Measurements from ENCODE around the gene CLC.
A peak's percentile ranks its signal among the peaks of the same experiment; 100 is the strongest.
"Not testable (repeated sequence)": the region's sequence is repeated elsewhere in the genome, so short reads cannot be mapped to it uniquely, and the experiment has no call there.

Gene CLC

GRCh38 chr19:39737891-39738290 lies at the start of gene CLC:
Gene CLC, minus strand, starts transcription at chr19:39738029. Its CDS starts 77 bp downstream, at chr19:39737952.
- DNase-seq (ENCODE audit: low read depth in 1 of 2, low spot score in 1 of 2) = no peak

- no peak for DNase-seq (ENCODE audit: low read depth in 1 of 2, low spot score in 1 of 2)
Observed at GRCh38 chr19:39780894-39781293, 43.1 kb upstream of the CLC start.

GRCh38 chr19:39778763-39779162 lies 40.9 kb upstream of the CLC start, which contains the start of gene LEUTX:
Gene LEUTX, plus strand, starts transcription at chr19:39778854. Its CDS starts 67 bp downstream, at chr19:39778921.
- DNase-seq (ENCODE audit: low read depth in 1 of 2, low spot score in 1 of 2) = no peak

- no peak for DNase-seq (ENCODE audit: low read depth in 1 of 2, low spot score in 1 of 2)
Observed at GRCh38 chr19:39768786-39769185, 31.0 kb upstream of the CLC start.

GRCh38 chr19:39768334-39768733 lies 30.5 kb upstream of the CLC start:
- no peak for DNase-seq (ENCODE audit: low read depth in 1 of 2, low spot score in 1 of 2)

GRCh38 chr19:39765091-39766076 lies 27.6 kb upstream of the CLC start:
- DNase-seq (ENCODE audit: low read depth in 1 of 2, low spot score in 1 of 2) = peak in 1 of 2 donors; percentile 9

- DNase-seq (ENCODE audit: low read depth in 1 of 2, low spot score in 1 of 2) = not testable (repeated sequence)
Observed at GRCh38 chr19:39761851-39762250, 24.0 kb upstream of the CLC start.

- no peak for DNase-seq (ENCODE audit: low read depth in 1 of 2, low spot score in 1 of 2)
Observed at GRCh38 chr19:39759457-39760184, 21.8 kb upstream of the CLC start.

GRCh38 chr19:39754971-39755370 lies 17.1 kb upstream of the CLC start:
- no peak for DNase-seq (ENCODE audit: low read depth in 1 of 2, low spot score in 1 of 2)

GRCh38 chr19:39754544-39754943 lies 16.7 kb upstream of the CLC start:
- DNase-seq (ENCODE audit: low read depth in 1 of 2, low spot score in 1 of 2) = no peak

- DNase-seq (ENCODE audit: low read depth in 1 of 2, low spot score in 1 of 2) = no peak
Observed at GRCh38 chr19:39752795-39753194, 15.0 kb upstream of the CLC start.

- no peak for DNase-seq (ENCODE audit: low read depth in 1 of 2, low spot score in 1 of 2)
Observed at GRCh38 chr19:39752390-39752789, 14.6 kb upstream of the CLC start.

GRCh38 chr19:39749981-39750380 lies 12.2 kb upstream of the CLC start:
- no peak for DNase-seq (ENCODE audit: low read depth in 1 of 2, low spot score in 1 of 2)

GRCh38 chr19:39746836-39747529 lies 9.2 kb upstream of the CLC start:
- no peak for DNase-seq (ENCODE audit: low read depth in 1 of 2, low spot score in 1 of 2)

- DNase-seq (ENCODE audit: low read depth in 1 of 2, low spot score in 1 of 2) = no peak
Observed at GRCh38 chr19:39745643-39746042, 7.8 kb upstream of the CLC start.

GRCh38 chr19:39740395-39740794 lies 2.6 kb upstream of the CLC start:
- DNase-seq (ENCODE audit: low read depth in 1 of 2, low spot score in 1 of 2) = no peak

GRCh38 chr19:39738814-39739213 lies 985 bp upstream of the CLC start:
- DNase-seq (ENCODE audit: low read depth in 1 of 2, low spot score in 1 of 2) = no peak

GRCh38 chr19:39737351-39737750 lies 478 bp downstream of the CLC start:
- DNase-seq (ENCODE audit: low read depth in 1 of 2, low spot score in 1 of 2) = no peak

- no peak for DNase-seq (ENCODE audit: low read depth in 1 of 2, low spot score in 1 of 2)
Observed at GRCh38 chr19:39736088-39736487, 1.7 kb downstream of the CLC start.

GRCh38 chr19:39735688-39736087 lies 2.1 kb downstream of the CLC start:
- DNase-seq (ENCODE audit: low read depth in 1 of 2, low spot score in 1 of 2) = no peak

GRCh38 chr19:39733841-39734240 lies 4.0 kb downstream of the CLC start:
- no peak for DNase-seq (ENCODE audit: low read depth in 1 of 2, low spot score in 1 of 2)

All from activated T-helper 1 cell treated with anti-CD3 and anti-CD28 coated beads, Interleukin-2, amount 50 U/mL, for 16 hours (primary cell).